Hippocampal formation (tissue), 2 donors: Measurements from ENCODE around the gene SYNE1.
"Not testable (repeated sequence)": the region's sequence is repeated elsewhere in the genome, so short reads cannot be mapped to it uniquely, and the experiment has no call there.

ENCODE experiments used
- DNase-seq, 2 donors: peaks; one replicate each; lab custom pipeline; 2025; lab: John Stamatoyannopoulos, UW

The SYNE1 gene

DNA sequence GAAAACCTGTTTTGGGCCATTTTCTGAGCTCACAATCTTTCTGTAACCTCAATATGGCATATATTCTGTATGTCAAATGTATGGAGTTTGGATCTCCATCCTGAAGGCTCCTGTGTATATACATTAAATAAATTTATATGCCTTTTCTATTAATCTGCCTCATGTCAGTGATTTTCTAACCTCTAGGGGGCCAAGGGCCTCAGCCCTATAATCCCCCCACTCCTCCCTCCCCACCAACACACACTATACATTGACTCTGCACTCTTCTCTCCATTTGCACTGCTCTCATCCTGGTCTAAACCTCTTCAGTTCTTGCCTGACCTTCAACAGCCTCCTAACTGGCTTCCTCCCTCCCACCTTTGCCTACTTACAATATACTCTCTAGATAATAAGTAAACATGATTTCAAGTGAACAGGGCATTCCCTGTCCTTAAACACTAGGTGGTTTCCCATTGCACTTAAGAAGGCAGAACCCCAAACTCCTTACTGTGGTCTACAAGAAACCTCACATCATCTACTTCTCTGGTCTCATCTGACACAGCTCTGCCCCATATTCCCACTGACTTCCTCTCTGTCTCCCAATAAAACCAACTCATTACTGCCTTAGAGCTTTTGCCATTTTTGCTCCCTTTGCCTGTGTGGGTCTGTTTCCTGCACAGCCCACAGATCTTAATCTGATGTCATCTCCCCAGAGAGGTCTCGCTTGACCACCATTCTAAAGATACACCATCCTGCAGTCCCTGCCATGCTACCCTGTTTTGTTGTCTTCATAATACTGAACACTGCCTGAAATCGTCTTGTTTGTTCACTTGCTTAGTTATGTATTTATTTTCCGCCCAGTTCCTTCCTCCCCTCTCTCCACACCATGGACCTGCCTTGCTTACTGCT lies 213.7 kb downstream of the SYNE1 start:
- no peak for DNase-seq

DNA sequence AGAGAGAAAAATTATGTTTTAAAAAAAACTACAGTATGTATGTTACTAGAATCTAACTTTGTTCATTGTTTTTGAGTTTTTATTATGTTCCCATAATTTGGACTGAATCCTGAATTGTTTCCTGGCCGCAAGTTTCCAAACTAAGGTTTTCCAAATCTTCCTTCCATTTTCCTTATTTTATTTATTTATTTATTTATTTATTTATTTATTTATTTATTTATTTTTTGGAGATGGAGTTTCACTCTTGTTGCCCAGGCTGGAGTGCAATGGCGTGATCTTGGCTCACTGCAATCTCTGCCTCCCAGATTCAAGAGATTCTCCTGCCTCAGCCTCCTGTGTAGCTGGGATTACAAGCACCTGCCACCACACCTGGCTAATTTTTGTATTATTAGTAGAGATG lies 215.7 kb downstream of the SYNE1 start:
- not testable (repeated sequence) for DNase-seq

DNA sequence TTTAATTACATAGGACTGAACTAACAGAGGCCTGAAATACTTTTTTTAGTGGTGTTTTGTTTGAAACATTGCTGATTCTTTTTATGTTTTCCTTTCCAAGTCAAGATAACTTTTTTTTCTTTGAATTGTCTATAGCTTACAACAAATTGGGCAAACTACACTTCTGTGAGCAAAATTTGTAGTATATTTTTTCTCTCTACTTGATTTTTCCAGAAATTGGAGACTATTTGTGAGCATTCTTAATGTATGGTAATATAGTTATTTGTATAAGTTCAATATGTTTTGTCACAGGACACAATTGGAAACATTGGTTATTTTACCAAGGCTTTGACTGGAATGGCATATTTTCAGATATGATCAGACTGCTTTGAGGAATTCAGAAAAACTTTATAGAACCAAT lies 216.5 kb downstream of the SYNE1 start:
- no peak for DNase-seq

GRCh38 chr6:152418551-152418950 lies 218.6 kb downstream of the SYNE1 start:
- no peak for DNase-seq

DNA sequence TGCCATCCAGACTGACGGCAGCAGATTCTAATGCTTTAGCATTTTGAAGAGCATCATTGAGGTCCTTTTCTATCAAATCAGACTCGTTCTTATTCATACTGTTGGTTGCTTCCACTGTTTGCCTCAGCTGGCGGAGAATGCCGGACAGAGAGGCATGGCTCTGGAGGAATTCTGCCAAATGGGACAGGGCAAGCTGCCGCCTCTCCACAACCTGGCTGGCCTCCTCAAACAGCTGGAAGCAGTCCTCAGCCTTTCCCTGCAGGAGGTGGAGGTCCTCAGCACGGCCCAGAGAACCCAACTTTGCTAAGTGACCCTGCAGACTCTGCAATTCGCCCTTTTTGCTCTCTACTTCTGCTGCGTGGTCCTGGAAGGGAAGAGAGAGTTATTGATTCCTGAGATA lies 220.5 kb downstream of the SYNE1 start:
- DNase-seq = peak in 1 of 2 donors; percentile 6

DNA sequence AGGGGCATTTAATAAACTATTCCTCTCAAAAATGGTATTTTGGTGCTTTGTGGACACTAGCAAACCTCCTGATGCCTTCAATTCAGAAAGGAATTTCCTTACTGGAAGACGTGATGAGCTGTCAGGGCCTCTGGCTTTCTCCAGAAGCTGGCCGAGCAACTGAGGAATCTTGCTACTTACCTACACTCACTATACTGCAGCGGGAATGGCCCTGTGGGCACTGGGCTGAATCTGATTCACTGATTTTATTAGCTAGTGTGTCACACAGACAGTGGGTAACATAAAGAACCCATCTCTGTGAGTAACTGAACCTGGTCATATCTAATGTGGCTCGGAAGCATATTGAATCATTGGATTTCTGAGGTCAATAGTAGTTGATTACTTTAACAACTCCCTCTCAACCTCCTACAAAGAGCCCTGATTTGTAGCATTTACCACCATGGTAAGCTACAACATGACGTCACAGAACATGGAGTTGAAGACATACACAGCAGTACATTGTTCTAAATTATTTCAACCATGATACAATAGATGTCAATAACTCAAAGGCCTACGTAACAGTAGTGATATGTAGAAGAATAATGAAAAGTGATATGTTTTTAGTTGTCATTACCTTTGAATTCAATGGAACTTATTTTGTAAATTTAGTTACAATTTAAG lies 232.1 kb downstream of the SYNE1 start:
- no peak for DNase-seq

DNA sequence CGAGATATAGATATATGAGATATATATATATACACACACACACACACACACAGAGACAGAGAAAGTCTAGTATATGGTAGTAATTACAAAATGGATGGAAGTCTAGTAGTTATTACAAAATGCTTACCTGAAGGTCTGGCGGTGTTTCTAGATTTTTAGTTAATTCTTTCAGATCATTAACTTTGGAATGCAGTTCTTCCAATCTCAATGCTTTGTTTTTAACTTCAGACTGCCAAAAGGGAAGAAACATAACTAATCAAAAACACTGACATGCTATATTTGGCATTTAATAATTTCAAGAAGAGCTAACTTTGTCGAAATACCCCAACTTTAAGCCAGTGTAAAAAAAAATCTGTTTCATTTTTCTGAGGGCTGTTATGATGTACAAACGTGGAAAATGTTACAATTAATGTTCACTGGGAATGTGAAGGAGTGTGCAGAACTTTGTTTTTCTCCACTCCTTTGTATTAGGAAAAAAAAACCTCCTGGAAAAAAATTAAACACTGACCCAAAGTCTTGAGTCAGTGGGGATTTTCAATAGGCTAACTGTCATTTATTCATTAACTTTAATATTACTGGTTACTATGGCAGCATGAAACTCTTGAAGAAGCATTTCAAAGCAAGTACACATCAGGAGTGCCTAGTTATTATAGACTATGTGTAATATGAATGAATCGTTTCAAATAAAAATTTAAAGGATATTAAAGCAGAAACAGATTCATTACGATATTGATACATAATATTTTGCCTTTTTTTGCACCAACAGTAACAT lies 232.9 kb downstream of the SYNE1 start:
- no peak for DNase-seq

- DNase-seq = no peak
Observed at GRCh38 chr6:152402791-152403190, 234.4 kb downstream of the SYNE1 start.

DNA sequence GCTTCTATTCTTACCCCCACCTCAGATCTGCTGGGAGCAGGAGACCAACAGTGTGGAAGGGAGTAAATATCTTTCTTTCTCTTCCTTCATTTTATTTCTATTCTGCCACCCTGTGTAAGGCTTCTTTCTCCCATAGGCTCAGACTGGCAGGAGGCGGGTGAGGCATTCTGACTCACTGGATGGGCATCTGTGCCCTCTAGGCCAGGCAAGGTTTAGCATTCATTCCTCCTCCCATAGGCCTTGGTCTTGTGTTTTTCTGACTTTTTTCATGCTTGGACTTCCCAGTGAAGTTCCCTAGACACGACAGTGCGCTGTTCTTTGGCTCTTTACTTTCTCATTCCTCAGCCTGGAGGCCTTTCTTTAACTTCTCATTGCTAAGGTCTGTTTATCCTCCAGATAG lies 235.2 kb downstream of the SYNE1 start:
- DNase-seq = no peak

- DNase-seq = no peak
Observed at GRCh38 chr6:152399399-152399798, 237.8 kb downstream of the SYNE1 start.

DNA sequence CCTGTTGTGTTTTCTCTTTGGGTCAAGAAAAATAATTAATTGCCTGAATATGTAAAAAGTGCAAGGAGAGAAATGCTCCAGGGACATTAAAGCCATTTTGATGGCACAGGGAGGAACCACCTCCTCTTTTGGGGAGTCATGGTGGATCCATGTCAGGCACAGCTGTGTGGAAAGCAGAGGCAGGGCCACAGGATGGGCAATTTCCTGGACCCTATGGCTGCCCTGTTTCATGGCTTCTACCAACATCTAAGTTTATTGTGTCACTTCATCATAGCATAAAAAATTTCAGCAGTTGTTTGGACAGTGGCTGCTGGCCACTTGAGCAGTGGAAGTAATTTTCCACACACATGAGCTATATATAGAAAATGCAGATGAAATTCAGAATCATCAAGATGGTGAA lies 238.2 kb downstream of the SYNE1 start:
- no peak for DNase-seq

DNA sequence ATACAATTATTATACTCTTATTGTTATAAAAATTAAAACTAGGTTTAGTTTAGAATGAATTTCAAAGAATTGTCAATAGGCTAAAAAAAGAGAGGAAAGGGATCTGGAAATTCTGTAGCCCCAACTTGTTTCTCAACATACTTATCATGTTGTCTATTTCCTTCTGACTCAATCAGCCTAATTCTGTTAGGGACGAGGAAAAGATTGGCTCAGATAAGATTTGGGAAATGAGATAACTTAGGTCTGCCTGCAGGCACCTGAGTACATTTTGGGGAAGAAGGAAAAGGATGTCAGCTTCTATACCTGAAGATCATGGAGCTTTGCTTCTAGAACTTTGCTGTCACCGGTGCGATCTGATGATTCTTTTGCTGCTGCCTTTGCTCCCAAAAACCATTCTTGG lies 238.8 kb downstream of the SYNE1 start:
- no peak for DNase-seq

- DNase-seq = no peak
Observed at GRCh38 chr6:152394303-152394702, 242.9 kb downstream of the SYNE1 start.

GRCh38 chr6:152391179-152391880 lies 245.8 kb downstream of the SYNE1 start:
- no peak for DNase-seq

DNA sequence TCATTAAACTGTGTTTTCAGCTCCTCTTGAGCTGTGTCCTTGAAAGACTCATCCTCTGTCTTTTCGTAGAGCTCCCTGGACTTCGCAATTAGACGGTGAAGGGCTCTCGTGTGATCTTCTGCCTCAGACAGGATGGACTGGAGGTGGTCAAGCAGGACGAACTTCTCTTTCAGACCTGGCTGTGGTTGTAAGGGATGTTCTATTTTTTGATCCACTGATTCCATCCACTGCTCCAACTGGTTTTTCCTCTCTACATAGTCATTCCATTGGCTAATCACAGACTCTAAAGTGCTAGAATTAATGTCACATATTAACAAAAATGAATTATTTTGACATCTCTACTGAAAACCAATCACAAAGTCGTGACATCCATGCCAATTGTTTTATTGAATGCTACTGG lies 250.1 kb downstream of the SYNE1 start:
- DNase-seq = no peak

- no peak for DNase-seq
Observed at GRCh38 chr6:152386131-152386530, 251.0 kb downstream of the SYNE1 start.

- DNase-seq = peak; percentile 51 to 57
Observed at GRCh38 chr6:152380993-152381898, 255.9 kb downstream of the SYNE1 start.

DNA sequence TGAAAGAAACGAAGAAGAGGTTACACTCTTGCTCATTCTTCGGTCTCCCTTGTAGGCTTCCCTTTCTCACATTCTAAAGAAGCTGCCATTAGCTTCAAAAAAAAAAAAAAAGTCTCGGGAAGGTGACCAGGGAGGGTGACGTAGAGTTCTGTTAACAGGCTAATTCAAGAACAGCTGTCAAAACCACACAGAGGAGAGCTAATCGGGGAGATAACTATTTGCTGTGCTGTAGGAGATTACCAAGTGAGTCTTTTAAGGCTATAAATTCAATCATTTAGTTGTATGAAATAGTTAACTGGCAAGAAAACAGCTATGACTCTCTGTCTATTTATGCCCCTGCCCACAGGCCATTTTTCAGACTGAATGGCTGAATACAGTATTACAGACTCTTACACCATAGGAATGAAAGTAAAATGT lies 256.8 kb downstream of the SYNE1 start:
- peak; percentile 2 to 72 for DNase-seq

- no peak for DNase-seq
Observed at GRCh38 chr6:152379423-152379822, 257.7 kb downstream of the SYNE1 start.

- peak in 1 of 2 donors; percentile 20 for DNase-seq
Observed at GRCh38 chr6:152378169-152378568, 259.0 kb downstream of the SYNE1 start.

- no peak for DNase-seq
Observed at GRCh38 chr6:152375197-152375596, 262.0 kb downstream of the SYNE1 start.
